ENCODE results near the gene ATXN7.

Gene ATXN7

DNA sequence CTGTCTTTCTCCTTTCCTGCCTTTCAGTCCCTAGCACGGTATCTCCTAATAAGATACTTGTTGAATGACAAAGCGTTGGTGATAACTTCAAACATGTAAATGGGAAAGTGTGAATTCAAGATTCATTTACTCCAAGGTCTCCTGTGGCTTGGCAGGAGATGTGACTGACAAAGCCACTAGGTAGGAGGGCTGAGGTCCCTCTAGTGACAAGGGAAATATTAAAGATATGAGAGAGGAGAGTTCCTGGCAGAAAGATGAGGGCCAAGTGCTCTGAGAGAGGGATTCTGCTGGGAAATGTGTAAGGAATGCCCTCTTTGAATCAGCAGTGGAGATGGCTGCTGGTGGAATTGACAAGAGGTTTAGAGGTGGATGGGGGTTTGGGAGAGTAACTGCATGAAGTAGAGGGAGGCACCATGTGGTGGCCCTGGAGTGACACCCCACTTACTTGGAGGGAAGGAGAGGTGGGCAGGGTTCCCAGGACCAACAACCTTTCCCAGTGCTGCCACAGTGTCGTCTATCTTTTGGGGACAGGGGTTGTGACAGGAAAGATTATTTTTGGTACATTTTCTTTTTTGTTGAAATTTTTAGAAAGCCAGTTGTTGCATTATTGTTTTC lies 91.5 kb downstream of the ATXN7 start:
- POLR2A ChIA-PET, result no interaction called here
- CTCF ChIA-PET, result no interaction called here
- TF ChIP-seq, protein P1, sequence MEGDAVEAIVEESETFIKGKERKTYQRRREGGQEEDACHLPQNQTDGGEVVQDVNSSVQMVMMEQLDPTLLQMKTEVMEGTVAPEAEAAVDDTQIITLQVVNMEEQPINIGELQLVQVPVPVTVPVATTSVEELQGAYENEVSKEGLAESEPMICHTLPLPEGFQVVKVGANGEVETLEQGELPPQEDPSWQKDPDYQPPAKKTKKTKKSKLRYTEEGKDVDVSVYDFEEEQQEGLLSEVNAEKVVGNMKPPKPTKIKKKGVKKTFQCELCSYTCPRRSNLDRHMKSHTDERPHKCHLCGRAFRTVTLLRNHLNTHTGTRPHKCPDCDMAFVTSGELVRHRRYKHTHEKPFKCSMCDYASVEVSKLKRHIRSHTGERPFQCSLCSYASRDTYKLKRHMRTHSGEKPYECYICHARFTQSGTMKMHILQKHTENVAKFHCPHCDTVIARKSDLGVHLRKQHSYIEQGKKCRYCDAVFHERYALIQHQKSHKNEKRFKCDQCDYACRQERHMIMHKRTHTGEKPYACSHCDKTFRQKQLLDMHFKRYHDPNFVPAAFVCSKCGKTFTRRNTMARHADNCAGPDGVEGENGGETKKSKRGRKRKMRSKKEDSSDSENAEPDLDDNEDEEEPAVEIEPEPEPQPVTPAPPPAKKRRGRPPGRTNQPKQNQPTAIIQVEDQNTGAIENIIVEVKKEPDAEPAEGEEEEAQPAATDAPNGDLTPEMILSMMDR (IDR thresholded peaks at IDR 0.05; ENCODE audit: insufficient read depth, low read length, missing control alignments), result no peak
- no peak overlapping the region for H3K4me3 ChIP-seq (ENCODE audit: low read depth, low read length)
- DNase-seq (ENCODE audit: low read depth, low spot score), result no peak

DNA sequence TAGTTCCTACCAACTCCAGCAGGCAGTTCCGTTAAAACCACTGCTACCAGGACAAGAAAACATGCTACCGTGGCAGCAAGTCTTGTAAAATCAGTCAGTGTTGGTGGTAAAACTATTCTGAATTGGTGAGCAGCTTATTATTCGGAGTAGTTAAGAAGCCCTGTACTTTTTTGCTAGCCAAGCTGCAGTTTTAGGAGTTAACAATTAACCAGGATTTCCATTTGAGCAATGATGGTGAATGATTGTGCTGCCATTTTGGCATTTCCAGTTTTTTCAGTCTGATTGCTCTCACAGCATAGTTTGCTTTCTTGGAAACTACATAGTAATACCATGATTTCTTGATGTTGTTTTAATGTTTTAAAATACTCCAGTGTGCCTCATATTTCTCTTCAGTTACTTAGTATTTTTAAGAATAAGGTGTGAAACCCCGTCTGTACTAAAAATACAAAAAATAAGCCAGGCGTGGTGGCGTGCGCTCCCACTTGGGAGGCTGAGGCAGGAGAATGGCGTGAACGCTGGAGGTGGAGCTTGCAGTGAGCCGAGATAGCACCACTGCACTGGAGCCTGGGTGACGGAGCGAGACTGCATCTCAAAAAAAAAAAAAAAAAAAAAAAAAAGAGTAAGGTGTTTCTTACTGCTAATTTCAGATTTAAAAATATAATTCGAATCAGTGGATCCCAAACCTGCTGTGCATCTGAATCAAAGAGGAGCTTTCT lies 92.3 kb downstream of the ATXN7 start:
- TF ChIP-seq, protein P1 (IDR thresholded peaks at IDR 0.05; ENCODE audit: insufficient read depth, low read length, missing control alignments), result no peak
- POLR2A ChIA-PET, result no interaction called here
- CTCF ChIA-PET, result interaction anchor here (0.9 kb wide), 1 partner anchor 9 kb away, joined by 5 read pairs; no protein-coding TSS in a partner anchor
- no peak for DNase-seq (ENCODE audit: low read depth, low spot score)
- H3K4me3 ChIP-seq (ENCODE audit: low read depth, low read length), result no peak overlapping the region

DNA sequence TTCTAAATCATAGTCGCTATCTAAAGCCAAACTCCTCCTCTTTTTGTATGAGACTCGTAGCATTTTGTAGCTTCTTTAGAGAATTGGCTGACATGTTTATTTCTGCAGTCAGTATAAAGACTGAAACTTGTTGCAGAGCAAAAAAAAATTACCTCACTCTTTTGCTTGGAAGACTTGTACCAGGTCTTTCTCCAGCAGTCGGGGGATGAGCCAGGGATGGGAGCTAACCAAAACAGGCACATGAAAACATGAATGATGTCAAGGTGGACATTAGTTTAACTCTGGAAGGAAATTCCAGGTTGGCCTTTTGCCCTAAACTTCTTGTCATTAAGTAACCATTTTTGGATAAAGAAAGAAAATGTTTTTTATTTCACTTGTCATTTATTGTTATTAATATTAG lies 95.5 kb downstream of the ATXN7 start:
- TF ChIP-seq, protein P1 (IDR thresholded peaks at IDR 0.05; ENCODE audit: insufficient read depth, low read length, missing control alignments), result no peak
- CTCF ChIA-PET, result interaction anchor here (1.1 to 4.2 kb wide), 5 partner anchors 9 to 39 kb away, joined by 3 to 16 read pairs (median 8); no protein-coding TSS in a partner anchor

DNA sequence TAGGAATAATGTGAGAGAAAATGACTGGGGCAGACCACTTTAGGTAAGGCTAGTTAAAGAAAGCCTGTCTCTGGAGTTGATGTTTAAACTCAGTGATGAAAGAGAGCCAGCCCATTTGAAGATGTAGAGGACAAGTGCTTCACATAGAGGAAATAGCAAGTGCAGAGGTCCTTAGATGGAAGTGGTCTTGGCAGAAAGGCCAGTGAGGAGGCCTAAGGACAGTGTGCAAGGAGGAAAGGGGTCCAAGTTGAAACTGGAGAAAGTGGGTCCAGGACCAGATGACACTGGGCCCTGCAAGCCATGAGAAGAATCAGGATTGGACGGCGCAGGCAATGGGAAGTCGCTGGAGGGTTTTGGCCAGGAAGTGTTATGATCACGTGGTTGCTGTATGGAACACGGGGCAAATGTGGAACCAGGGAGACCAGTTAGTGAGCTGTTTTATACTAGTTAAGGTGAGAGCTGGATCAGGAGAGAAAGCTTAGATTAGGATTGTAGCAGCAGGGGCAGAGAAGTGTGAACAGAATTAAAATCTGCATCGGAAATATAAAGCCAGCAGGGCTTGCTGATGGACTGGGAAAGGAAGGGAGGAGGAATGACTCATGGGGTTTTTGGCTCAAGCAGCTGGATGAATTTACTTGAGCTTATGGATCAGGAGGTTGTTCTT lies 96.5 kb downstream of the ATXN7 start:
- TF ChIP-seq, protein P1 (IDR thresholded peaks at IDR 0.05; ENCODE audit: insufficient read depth, low read length, missing control alignments), result no peak
- H3K4me3 ChIP-seq (ENCODE audit: low read depth, low read length), result no peak overlapping the region
- CTCF ChIA-PET, result interaction anchor here (0.9 to 6.3 kb wide), 7 partner anchors 9 to 52 kb away, joined by 4 to 90 read pairs (median 15); no protein-coding TSS in a partner anchor
- DNase-seq (ENCODE audit: low read depth, low spot score), result no peak
- POLR2A ChIA-PET, result no interaction called here

More for the DNA sequence above, 95.5 kb downstream of the ATXN7 start:
- no peak for DNase-seq (ENCODE audit: low read depth, low spot score)
- POLR2A ChIA-PET, result no interaction called here
- no peak overlapping the region for H3K4me3 ChIP-seq (ENCODE audit: low read depth, low read length)

DNA sequence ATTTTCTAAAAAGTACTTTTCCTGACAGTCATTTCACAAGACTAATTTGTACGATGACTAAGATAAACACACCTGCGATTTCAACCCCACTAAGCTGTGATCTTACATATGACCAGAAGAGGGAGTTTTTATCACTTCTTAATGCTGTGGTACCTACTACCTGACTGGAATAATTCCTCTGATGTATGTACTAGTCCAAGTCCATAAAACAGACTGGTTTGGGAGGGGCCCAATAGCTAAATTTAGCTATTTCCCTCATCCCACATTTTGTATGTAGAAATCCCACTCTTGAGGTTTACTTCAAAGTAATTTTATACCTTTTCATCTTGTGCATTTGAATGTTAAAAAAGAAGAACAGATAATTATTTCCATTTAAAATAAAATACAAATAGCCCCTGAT lies 98.2 kb downstream of the ATXN7 start:
- ChIA-PET CTCF (interaction anchor here (0.9 to 6.3 kb wide), 17 partner anchors 9 to 522 kb away, joined by 3 to 90 read pairs (median 6); no protein-coding TSS in a partner anchor), POLR2A (no interaction called here)
- TF ChIP-seq, protein P1 (IDR thresholded peaks at IDR 0.05; ENCODE audit: insufficient read depth, low read length, missing control alignments), result peak; percentile 39
- H3K4me3 ChIP-seq (ENCODE audit: low read depth, low read length), result no peak overlapping the region
- no peak for DNase-seq (ENCODE audit: low read depth, low spot score)

DNA sequence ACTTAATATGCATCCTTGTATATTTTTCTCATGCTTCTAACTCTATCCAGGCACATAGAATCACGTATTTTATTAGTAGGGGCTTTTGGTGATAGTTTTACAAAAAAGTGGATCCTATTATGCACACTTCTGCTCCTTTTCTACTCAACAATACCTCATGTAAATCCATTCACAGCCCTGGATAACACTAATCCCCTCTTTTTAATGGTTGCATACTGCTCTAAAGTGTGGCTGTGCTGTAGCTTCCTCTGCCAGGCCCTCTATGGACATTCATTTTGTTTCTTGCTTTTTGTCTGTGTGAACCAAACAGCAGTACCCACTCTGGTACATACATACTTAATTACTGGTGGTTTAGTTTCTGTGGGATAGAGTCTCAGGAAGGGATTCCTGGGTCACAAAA lies 99.8 kb downstream of the ATXN7 start:
- ChIA-PET CTCF (interaction anchor here (0.7 to 8.3 kb wide), 10 partner anchors 10 to 48 kb away, joined by 3 to 90 read pairs (median 5); no protein-coding TSS in a partner anchor), POLR2A (interaction anchor here (0.6 kb wide), 1 partner anchor 60 kb away, joined by 3 read pairs; no protein-coding TSS in a partner anchor)
- DNase-seq (ENCODE audit: low read depth, low spot score), result no peak
- no peak overlapping the region for H3K4me3 ChIP-seq (ENCODE audit: low read depth, low read length)
- TF ChIP-seq, protein P1 (IDR thresholded peaks at IDR 0.05; ENCODE audit: insufficient read depth, low read length, missing control alignments), result no peak

Measured in AG04449 (cell line).